Chondrocyte (in vitro differentiated cells): ENCODE measurements around the gene PACSIN1. TPM values are rescaled to one million over a fixed set of nuclear protein-coding genes. Genes with fewer than 3 reads are reported as not detected.

Experiments
- DNase-seq: peaks from one replicate; pipeline ENCODE4 v3.0.0; 2021; ENCODE audit warnings: mixed read lengths, low spot score
- H3K27ac Mint-ChIP-seq: one replicate; pipeline ENCODE4 v1.8.0; 2021; ENCODE audit warnings: mild to moderate bottlenecking, moderate library complexity, mixed read lengths; ENCODE audit not compliant: unreplicated experiment
- H3K27me3 Mint-ChIP-seq: 2 replicates; pipeline ENCODE4 v1.8.0; 2021; ENCODE audit warnings: low read depth, mixed read lengths
- H3K36me3 Mint-ChIP-seq: 2 replicates; pipeline ENCODE4 v1.8.0; 2021; ENCODE audit warnings: low read depth, mixed read lengths
- H3K4me1 Mint-ChIP-seq: 2 replicates; pipeline ENCODE4 v1.8.0; 2021; ENCODE audit warnings: low read depth, mild to moderate bottlenecking, mixed read lengths
- H3K4me3 Mint-ChIP-seq: one replicate; pipeline ENCODE4 v1.8.0; 2021; ENCODE audit warnings: mild to moderate bottlenecking, moderate library complexity, mixed read lengths; ENCODE audit not compliant: unreplicated experiment
- H3K9me3 Mint-ChIP-seq: 2 replicates; pipeline ENCODE4 v1.8.0; 2021; ENCODE audit warnings: low read depth, mixed read lengths
- CTCF ChIP-seq: fragments of 200-600 bp; sonication (generic); IDR thresholded peaks from 2 replicates; pipeline ENCODE4 v1.5.0; 2021; ENCODE audit warnings: antibody characterized with exemption, mild to moderate bottlenecking, moderate library complexity
- total RNA-seq: library from RNA; stranded (reverse); gene quantifications from 3 replicates; pipeline ENCODE4 v1.2.1, GENCODE V29; 2021

PACSIN1 gene
- total RNA-seq, 1 donor from 2014 or later: 0.15 TPM

GRCh38 chr6:34425132-34425497 is 40.8 kb upstream of the PACSIN1 start:
- no peak for DNase-seq
- Mint-ChIP-seq H3K4me3 (peak overlapping the region; percentile 99), H3K9me3 (no peaks in the 10 kb centered on the region), H3K27ac (peak overlapping the region; percentile 97), H3K27me3 (no peaks in the 10 kb centered on the region), H3K36me3 (peaks cover 20% of the 10 kb centered on the region), H3K4me1 (peaks cover 22% of the 10 kb centered on the region)
- no peak for TF ChIP-seq CTCF

DNA sequence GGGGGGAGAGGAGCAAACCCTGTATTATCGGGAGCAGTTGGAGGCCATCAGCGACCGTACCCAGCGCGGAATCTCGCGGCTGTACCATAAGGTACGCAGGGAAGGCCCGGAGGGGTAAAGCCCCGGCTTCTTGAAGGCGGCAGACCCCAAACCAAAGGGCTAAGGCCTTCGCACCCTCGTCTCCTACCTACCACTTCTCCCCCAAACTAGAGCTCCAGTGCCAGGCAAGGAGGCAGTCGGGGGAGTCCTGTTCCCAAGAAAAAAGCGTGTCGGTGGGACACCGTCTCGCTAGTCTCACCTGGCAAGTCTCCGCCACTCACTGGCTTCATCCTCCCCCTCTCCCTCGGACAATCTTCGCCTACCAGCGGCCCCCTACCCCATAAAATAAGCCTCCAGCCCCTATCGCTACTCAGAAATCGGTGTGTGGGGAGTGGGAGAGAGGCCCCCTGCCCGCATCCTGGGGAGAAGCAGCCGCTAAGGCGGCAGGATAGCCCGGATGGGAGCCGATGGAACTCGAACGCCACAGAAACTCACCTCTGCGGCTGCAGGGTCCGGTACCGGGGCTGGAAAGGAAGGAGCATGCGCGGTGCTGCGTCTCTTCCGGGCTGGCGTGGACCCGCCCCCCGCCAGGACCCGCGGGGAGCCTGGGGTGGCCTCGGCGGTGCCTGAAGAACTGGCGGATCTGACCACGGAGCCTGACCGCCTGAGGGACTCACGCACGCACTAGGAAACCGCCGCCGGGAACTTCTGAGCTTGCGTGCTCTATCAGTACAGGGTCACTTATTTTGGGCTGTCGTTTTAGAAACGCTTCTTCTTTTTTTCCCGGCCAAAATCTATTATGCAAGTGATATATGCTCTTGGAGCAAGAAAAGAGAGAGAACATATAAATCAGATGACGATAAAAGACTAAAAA is 40.1 kb upstream of the PACSIN1 start, which contains the start of gene RPS10:
Gene RPS10 (minus strand): TSS at position 572 of the 913 bp plus-strand sequence. CDS start 848 bp downstream, outside the sequence.
- H3K27me3 Mint-ChIP-seq: no peaks in the 10 kb centered on the region
- TF ChIP-seq CTCF: peak; percentile 14
- H3K27ac Mint-ChIP-seq: peak within 1 kb of the TSS; percentile 97
- peak within 1 kb of the TSS; percentile 99 for H3K4me3 Mint-ChIP-seq
- peaks cover 22% of the 10 kb centered on the region for H3K4me1 Mint-ChIP-seq
- peaks cover 4% of the 10 kb centered on the region for H3K9me3 Mint-ChIP-seq
- peaks cover 18% of the 10 kb centered on the region for H3K36me3 Mint-ChIP-seq
- DNase-seq: peak; percentile 96

DNA sequence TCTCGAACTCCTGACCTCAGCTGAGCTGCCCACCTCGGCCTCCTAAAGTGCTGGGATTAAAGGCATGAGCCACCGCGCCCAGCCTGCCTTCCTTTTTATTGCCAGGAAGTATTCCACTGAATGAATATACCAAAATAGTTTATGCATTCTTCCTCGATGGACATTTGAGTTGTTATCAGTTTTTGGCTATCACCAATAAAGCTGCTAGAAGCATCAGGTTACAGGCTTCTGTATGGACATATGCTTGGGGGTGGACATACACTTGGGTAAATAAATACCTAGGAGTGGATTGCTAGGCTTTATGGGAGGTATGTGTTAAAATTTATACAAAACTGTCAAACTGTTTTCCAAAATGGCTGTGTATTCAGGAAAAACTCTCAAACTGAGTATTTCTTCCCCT is 30.0 kb upstream of the PACSIN1 start:
- DNase-seq: no peak
- Mint-ChIP-seq H3K9me3 (peaks cover 6% of the 10 kb centered on the region), H3K36me3 (peaks cover 3% of the 10 kb centered on the region), H3K27me3 (no peaks in the 10 kb centered on the region), H3K27ac (no peak overlapping the region), H3K4me1 (no peaks in the 10 kb centered on the region), H3K4me3 (no peak overlapping the region)
- TF ChIP-seq CTCF: no peak

GRCh38 chr6:34436803-34437643 is 28.9 kb upstream of the PACSIN1 start:
- no peak for DNase-seq
- no peak for TF ChIP-seq CTCF
- Mint-ChIP-seq H3K36me3 (no peaks in the 10 kb centered on the region), H3K4me1 (no peaks in the 10 kb centered on the region), H3K9me3 (peaks cover 6% of the 10 kb centered on the region), H3K4me3 (no peak overlapping the region), H3K27me3 (no peaks in the 10 kb centered on the region), H3K27ac (no peak overlapping the region)

DNA sequence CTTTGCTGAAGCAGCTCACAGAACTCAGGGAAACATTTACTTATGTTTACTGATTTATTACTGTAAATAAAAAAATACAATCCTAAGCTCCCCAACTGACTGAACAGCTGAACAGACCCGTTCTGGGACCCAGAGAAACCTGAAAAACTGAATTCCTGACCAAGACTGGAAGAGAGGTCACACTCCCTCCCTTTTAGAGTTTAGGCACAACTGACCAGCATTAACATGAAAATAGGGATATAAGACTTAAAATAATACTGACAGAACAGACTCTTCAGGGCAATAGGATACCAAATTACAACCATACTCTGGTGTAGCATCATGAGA is 28.3 kb upstream of the PACSIN1 start:
- Mint-ChIP-seq H3K9me3 (peaks cover 6% of the 10 kb centered on the region), H3K36me3 (no peaks in the 10 kb centered on the region), H3K4me3 (no peak overlapping the region)

More for the DNA sequence above, 28.3 kb upstream of the PACSIN1 start:
- no peak for DNase-seq
- Mint-ChIP-seq H3K27me3 (no peaks in the 10 kb centered on the region), H3K4me1 (no peaks in the 10 kb centered on the region), H3K27ac (no peak overlapping the region)
- no peak for TF ChIP-seq CTCF
